Fibroblast of villous mesenchyme (primary cell): ENCODE data around the gene MOCOS. TPM values are rescaled to one million over a fixed set of nuclear protein-coding genes. Genes with fewer than 3 reads are reported as not detected.
A peak's percentile ranks its signal among the peaks of the same experiment; 100 is the strongest.
"Not testable (repeated sequence)": the region's sequence is repeated elsewhere in the genome, so short reads cannot be mapped to it uniquely, and the experiment has no call there.

Experiments used
- DNase-seq: peaks from one replicate; pipeline ENCODE4 v3.0.0-alpha.2; 2010; ENCODE audit warnings: low read depth
- H3K4me3 ChIP-seq: 2 replicates; pipeline ENCODE4 v1.5.1; 2011; ENCODE audit warnings: low read depth, mild to moderate bottlenecking, low read length
- total RNA-seq: library from RNA; depleted of rRNA; stranded (reverse); fragments of >200 nt; gene quantifications from 2 replicates; pipeline ENCODE4 v1.2.3, GENCODE V29; 2012
- TF ChIP-seq, protein P1 (sequence below): IDR thresholded peaks from 2 replicates; pipeline ENCODE4 v1.5.1; 2012; ENCODE audit warnings: low read depth, mild to moderate bottlenecking, low read length; ENCODE audit not compliant: insufficient read depth

The MOCOS gene
- total RNA-seq, 1 donor: 3.0 TPM

DNA sequence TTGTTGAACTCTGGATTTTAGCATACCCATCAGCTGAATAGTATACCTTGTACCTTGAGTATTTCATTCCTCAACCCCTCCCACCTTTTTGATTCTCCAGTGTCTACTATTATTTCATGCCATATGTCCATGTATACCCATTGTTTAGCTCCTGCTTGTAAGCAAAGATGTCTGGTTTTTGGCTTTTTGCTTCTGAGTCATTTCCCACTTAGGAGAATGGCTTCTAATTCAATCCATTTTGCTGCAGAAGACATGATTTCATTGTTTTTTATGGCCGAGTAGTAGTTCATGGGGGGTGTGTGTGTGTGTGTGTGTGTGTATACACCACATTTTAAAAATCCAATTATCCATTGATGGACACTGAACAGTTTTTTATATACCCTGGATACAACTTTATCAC, 24.3 kb upstream of the MOCOS start:
- no peak for DNase-seq
- TF ChIP-seq, protein P1, sequence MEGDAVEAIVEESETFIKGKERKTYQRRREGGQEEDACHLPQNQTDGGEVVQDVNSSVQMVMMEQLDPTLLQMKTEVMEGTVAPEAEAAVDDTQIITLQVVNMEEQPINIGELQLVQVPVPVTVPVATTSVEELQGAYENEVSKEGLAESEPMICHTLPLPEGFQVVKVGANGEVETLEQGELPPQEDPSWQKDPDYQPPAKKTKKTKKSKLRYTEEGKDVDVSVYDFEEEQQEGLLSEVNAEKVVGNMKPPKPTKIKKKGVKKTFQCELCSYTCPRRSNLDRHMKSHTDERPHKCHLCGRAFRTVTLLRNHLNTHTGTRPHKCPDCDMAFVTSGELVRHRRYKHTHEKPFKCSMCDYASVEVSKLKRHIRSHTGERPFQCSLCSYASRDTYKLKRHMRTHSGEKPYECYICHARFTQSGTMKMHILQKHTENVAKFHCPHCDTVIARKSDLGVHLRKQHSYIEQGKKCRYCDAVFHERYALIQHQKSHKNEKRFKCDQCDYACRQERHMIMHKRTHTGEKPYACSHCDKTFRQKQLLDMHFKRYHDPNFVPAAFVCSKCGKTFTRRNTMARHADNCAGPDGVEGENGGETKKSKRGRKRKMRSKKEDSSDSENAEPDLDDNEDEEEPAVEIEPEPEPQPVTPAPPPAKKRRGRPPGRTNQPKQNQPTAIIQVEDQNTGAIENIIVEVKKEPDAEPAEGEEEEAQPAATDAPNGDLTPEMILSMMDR: no peak
- no peak overlapping the region for H3K4me3 ChIP-seq

DNA sequence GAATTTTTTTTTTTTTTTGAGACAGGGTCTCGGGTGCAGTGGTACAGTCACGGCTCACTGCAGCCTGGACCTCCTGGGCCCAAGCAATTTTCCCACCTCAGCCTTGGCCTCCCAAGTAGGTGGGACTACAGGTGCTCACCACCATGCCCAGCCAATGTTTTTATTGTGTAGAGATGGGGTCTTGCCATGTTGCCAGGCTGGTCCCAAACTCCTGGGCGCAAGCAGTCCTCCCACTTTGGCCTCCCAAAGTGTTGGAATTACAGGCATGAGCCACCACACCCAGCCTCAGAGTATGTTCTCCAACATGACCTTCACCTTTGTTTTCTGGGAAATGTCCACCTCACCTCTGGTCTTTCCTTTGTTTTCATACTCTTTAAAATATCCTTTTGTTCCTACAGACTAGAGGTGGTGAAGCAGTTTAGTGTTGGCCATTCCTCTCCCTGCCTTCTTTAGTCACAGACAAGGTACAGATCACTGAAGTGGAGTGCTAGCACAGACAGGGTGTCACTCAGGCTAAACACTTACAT, 19.5 kb upstream of the MOCOS start:
- DNase-seq: no peak
- TF ChIP-seq, protein P1: no peak
- H3K4me3 ChIP-seq: no peak overlapping the region

- not testable (repeated sequence) for DNase-seq, H3K4me3 ChIP-seq
Observed at GRCh38 chr18:36168296-36168695, 19.0 kb upstream of the MOCOS start.

GRCh38 chr18:36169938-36170337, 17.4 kb upstream of the MOCOS start:
- TF ChIP-seq, protein P1: no peak
- H3K4me3 ChIP-seq: no peak overlapping the region
- no peak for DNase-seq

DNA sequence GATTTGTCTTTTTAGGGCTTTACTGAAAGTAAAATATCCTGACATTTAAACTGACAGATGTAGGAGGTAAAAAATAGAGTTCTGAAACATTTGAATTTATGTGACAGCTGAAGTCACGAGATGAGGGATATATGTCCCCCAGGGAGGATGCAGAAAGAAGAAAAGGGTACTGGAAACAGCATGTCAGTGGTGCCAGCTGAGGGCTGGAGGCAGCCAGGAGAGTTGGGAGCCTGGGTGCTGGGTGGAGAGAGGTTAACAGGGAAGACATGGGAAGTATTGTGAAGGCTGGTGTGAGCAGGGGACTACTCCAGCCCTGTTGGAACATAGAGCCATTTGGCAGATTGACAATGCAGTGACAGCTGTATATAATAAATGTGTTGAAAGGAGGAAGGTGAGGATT, 11.8 kb upstream of the MOCOS start:
- DNase-seq: no peak
- TF ChIP-seq, protein P1: no peak

DNA sequence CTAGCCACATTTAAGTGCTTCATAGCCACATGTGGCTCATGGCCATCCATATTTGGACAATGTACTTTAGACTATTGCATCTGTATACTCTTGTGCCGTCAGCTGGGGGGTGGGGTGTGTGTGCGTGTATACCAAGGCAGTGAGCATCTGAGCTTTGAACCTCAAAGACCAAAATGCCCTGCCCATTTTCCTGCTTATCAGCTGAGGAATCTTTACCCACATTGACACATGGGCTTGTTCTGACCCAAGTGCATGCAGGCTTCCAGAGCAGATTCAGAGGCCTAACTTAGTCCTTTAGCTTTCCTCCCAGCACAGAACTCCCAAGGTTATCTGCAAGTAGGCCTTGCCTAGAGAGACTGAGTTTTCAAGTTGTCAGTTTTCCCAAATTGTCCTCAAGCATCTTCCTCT, 11.1 kb upstream of the MOCOS start:
- no peak overlapping the region for H3K4me3 ChIP-seq
- TF ChIP-seq, protein P1: no peak
- DNase-seq: peak; percentile 16

More for the DNA sequence above, 11.8 kb upstream of the MOCOS start:
- no peak overlapping the region for H3K4me3 ChIP-seq

GRCh38 chr18:36176711-36177110, 10.6 kb upstream of the MOCOS start:
- H3K4me3 ChIP-seq: no peak overlapping the region
- peak; percentile 19 for DNase-seq
- TF ChIP-seq, protein P1: no peak
